ENCODE measurements around the gene SPINK1.

The SPINK1 gene

DNA sequence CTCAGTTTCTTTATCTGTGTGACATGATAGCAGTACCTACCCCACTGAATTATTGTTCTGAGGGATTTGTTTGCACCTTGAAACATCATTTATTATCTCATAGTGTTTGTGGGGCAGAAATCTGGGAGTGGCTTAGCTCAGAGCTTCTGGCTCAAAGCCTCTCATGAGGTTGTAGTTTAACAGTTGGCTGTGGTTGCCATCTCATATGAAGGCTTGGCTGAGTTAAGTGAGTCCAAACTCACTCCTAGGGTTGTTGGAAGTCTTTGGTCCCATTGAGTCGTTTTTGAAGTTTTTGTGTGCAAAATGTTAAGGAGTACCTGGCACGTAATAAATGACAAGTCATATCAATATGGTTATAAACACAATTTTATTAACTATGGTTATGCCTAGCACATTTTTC, 45.3 kb downstream of the SPINK1 start:
- TF ChIP-seq CTCF (IDR thresholded peaks at IDR 0.05), result no peak

- no peak for TF ChIP-seq CTCF (IDR thresholded peaks at IDR 0.05)
These were observed 47.1 kb downstream of the SPINK1 start for GRCh38 chr5:147784146-147784987.

- TF ChIP-seq CTCF (IDR thresholded peaks at IDR 0.05), result no peak
These were observed 49.1 kb downstream of the SPINK1 start, which contains the start of gene JAKMIP2 for GRCh38 chr5:147782110-147783028. TSS of gene JAKMIP2 (minus strand) at chr5:147782728. CDS start at chr5:147671806, 110,922 bp downstream.

DNA sequence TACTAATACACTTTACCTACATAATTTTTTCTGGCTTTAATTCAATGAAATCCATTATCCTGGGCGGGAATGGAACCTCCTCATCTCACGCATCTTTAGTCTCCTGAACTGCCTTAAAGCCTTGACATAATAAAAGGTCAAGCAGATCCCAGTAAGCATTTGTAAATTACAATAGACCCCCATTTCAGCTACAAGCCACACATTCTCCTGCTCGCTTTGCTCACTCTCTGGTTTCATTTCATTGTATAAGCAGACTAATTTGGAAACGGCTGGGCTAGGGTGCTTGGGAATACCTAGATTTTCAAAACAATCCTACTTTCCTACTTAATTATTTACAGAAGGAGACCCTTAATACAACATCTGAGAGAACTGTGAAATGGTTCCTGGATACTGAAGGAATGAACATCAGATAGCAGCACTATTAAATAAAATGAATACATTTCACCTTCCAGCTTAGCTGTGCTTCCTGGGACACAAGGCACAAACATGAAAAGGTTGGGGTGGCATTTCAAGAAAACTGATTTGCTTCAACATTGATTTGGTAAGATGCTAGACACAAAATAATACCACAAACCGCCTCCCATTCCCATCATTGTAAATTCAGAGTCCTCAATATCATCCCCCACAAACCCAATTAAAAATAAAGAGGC, 50.4 kb downstream of the SPINK1 start:
- TF ChIP-seq CTCF (IDR thresholded peaks at IDR 0.05), result no peak

DNA sequence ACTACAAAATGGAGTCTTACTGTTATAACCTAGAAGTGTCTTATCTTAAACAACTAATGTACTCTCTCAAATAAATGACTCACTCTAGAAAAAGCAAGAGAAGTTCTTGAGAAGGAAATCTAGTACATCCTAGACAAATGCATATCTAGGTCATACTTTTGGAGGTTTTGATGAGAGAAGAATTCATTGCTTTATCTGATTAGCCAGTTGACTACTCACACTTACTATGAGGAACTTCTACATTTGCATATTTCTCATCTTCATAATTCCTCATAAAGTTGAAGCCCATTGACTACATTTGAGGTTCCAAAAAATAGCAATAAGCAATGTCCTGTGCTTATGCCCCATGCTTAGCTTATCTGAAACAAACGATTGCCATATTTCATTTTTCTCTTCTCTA, 51.8 kb downstream of the SPINK1 start:
- no peak for TF ChIP-seq CTCF (IDR thresholded peaks at IDR 0.05)

GRCh38 chr5:147776989-147777388, 54.5 kb downstream of the SPINK1 start:
- no peak for TF ChIP-seq CTCF (IDR thresholded peaks at IDR 0.05)

Measured in LNCAP (cell line).